Transverse colon (tissue), 4 donors: ENCODE results near the gene MAGI1. TPM values are rescaled to one million over a fixed set of nuclear protein-coding genes. Genes with fewer than 3 reads are reported as not detected.

Source experiments
- DNase-seq: peaks from one replicate; pipeline ENCODE4 v3.0.0-alpha.2; 2019
- H3K27ac ChIP-seq, 4 donors: fragments of 200-600 bp; sonication (generic); 2 replicates each; pipeline ENCODE4 v1.5.1; 2016 to 2018; ENCODE audit warnings: inconsistent platforms in 4 of 4
- H3K27me3 ChIP-seq: fragments of 200-600 bp; sonication (generic); 2 replicates; pipeline ENCODE4 v1.5.1; 2017; ENCODE audit warnings: inconsistent platforms
- H3K36me3 ChIP-seq, 4 donors: fragments of 200-600 bp; sonication (generic); 2 replicates each; pipeline ENCODE4 v1.5.1; 2017 to 2019; ENCODE audit warnings: inconsistent platforms in 4 of 4
- H3K4me1 ChIP-seq, 4 donors: fragments of 200-600 bp; sonication (generic); 2 replicates each; pipeline ENCODE4 v1.5.1; 2017 to 2020; ENCODE audit warnings: inconsistent platforms in 4 of 4
- H3K4me3 ChIP-seq, 4 donors: fragments of 200-600 bp; sonication (generic); 1 replicate in 1 of 4; 2 replicates in 3 of 4; pipeline versions ENCODE4 v1.5.1 to v1.6.1; 2017 to 2019; ENCODE audit warnings: inconsistent platforms in 4 of 4
- H3K9me3 ChIP-seq, 2 donors: fragments of 200-600 bp; sonication (generic); 2 replicates each; pipeline ENCODE4 v1.5.1; 2017 to 2019; ENCODE audit warnings: inconsistent platforms in 2 of 2
- CTCF ChIP-seq, 5 experiments: fragments of 200-600 bp in 3 of 5; fragments of 450-650 bp in 2 of 5; sonication (generic) in 3 of 5; IDR thresholded peaks; 1 replicate in 2 of 5; 2 replicates in 3 of 5; pipeline ENCODE4 v1.5.1; 2016 to 2017; ENCODE audit warnings: antibody characterized with exemption in 5 of 5, inconsistent platforms in 3 of 5, mild to moderate bottlenecking in 2 of 5, moderate library complexity in 1 of 5
- EP300 ChIP-seq: sonication (generic); formaldehyde crosslinking; IDR thresholded peaks from one replicate; pipeline ENCODE4 v1.6.1; 2017; ENCODE audit warnings: antibody characterized with exemption, low read depth
- POLR2A ChIP-seq: fragments of 450-650 bp; IDR thresholded peaks from one replicate; pipeline ENCODE4 v1.6.1; 2016; ENCODE audit warnings: antibody characterized with exemption, mild to moderate bottlenecking, moderate library complexity
- POLR2AphosphoS5 ChIP-seq, 3 donors: sonication (generic); formaldehyde crosslinking; IDR thresholded peaks; one replicate each; pipeline ENCODE4 v1.6.1; 2016; ENCODE audit warnings: antibody characterized with exemption in 3 of 3
- WGBS, 2 donors: methylation state at CpG; one replicate each; pipeline ENCODE4 v1.1.5; 2018; ENCODE audit warnings: low coverage in 1 of 2; 5-methylcytosine and 5-hydroxymethylcytosine counted together
- in situ Hi-C, 4 donors: fragments of 200-750 bp; cut with MboI; loops; one replicate each; pipeline versions ENCODE4 v1.15.0 to v1.15.1; 2017; ENCODE audit warnings: low sequenced_read_pairs in 3 of 4, low pct_ligation_motif_present in 1 of 4, low pct_unique_long_range_greater_than_20kb in 1 of 4
- intact Hi-C: fragments of 100-400 bp; cut with DNase I; formaldehyde crosslinking; loops from one replicate; pipeline ENCODE4 v1.15.1; 2023; ENCODE audit warnings: low total_unique reads
- total RNA-seq, 4 donors: library from RNA; depleted of rRNA; stranded (reverse); fragments of >200 nt; gene quantifications; one replicate each; pipeline ENCODE4 v1.1.0, GENCODE V29; 2016

MAGI1 gene
- total RNA-seq, 4 donors from 2014 or later = 50.8 to 190 (median 67.4) TPM

GRCh38 chr3:65578861-65579260 is 459.9 kb downstream of the MAGI1 start:
- Histone ChIP-seq H3K27ac (no peak overlapping the region), H3K27me3 (no peaks in the 10 kb centered on the region), H3K9me3 (no peaks in the 10 kb centered on the region), H3K4me3 (no peak overlapping the region), H3K4me1 (no peaks in the 10 kb centered on the region), H3K36me3 (no peaks in the 10 kb centered on the region)
- TF ChIP-seq POLR2A = no peak
- no peak for TF ChIP-seq EP300
- TF ChIP-seq POLR2AphosphoS5 (IDR thresholded peaks at IDR 0.05) = no peak
- TF ChIP-seq CTCF (IDR thresholded peaks at IDR 0.05) = no peak
- in situ Hi-C loops = no loop called here
- no peak for DNase-seq
- intact Hi-C loops = no loop called here
- WGBS, 2 donors = 94 to 96% methylated on average over 5 of the region's 5 CpGs

- no peak for DNase-seq
- Histone ChIP-seq H3K9me3 (no peaks in the 10 kb centered on the region), H3K27ac (no peak overlapping the region), H3K4me1 (no peaks in the 10 kb centered on the region), H3K4me3 (no peak overlapping the region), H3K36me3 (no peaks in the 10 kb centered on the region), H3K27me3 (no peaks in the 10 kb centered on the region)
- WGBS, 2 donors = 63 to 83% methylated on average over 1 to 8 of the region's 8 CpGs
- no peak for TF ChIP-seq POLR2AphosphoS5 (IDR thresholded peaks at IDR 0.05)
- no peak for TF ChIP-seq CTCF (IDR thresholded peaks at IDR 0.05)
- TF ChIP-seq EP300 = no peak
- TF ChIP-seq POLR2A = no peak
- in situ Hi-C loops = no loop called here
- intact Hi-C loops = no loop called here
These were observed 460.8 kb downstream of the MAGI1 start for GRCh38 chr3:65577843-65578430.

- H3K4me1 ChIP-seq = peaks cover 0 to 4% (median 0%) of the 10 kb centered on the region in 4 donors
- H3K27me3 ChIP-seq = no peaks in the 10 kb centered on the region
- WGBS, 2 donors = 62 to 63% methylated on average over 2 of the region's 2 CpGs
- TF ChIP-seq EP300 (no peak), POLR2A (no peak), POLR2AphosphoS5 (IDR thresholded peaks at IDR 0.05) (no peak), CTCF (IDR thresholded peaks at IDR 0.05) (no peak)
- in situ Hi-C loops = no loop called here
- intact Hi-C loops = no loop called here
- no peaks in the 10 kb centered on the region for H3K36me3 ChIP-seq
- no peak overlapping the region for H3K27ac ChIP-seq
- DNase-seq = no peak
- H3K4me3 ChIP-seq = no peak overlapping the region
- H3K9me3 ChIP-seq = no peaks in the 10 kb centered on the region
These were observed 461.8 kb downstream of the MAGI1 start for GRCh38 chr3:65576966-65577365.

GRCh38 chr3:65576228-65576627 is 462.5 kb downstream of the MAGI1 start:
- no peak for DNase-seq
- intact Hi-C loops (no loop called here), in situ Hi-C loops (no loop called here)
- Histone ChIP-seq H3K27ac (no peak overlapping the region), H3K27me3 (no peaks in the 10 kb centered on the region), H3K4me3 (no peak overlapping the region), H3K36me3 (no peaks in the 10 kb centered on the region), H3K9me3 (no peaks in the 10 kb centered on the region), H3K4me1 (peaks cover 0 to 4% (median 0%) of the 10 kb centered on the region in 4 donors)
- 72 to 84% methylated on average over 3 to 6 of the region's 6 CpGs for WGBS, 2 donors
- no peak for TF ChIP-seq POLR2A
- TF ChIP-seq POLR2AphosphoS5 (IDR thresholded peaks at IDR 0.05) = no peak
- no peak for TF ChIP-seq CTCF (IDR thresholded peaks at IDR 0.05)
- TF ChIP-seq EP300 = no peak
